ENCODE measurements around the gene KLHL29.

Gene KLHL29

GRCh38 chr2:23516520-23517256 is 131.7 kb downstream of the KLHL29 start:
- no peak for DNase-seq

- no peak for DNase-seq
These were observed 133.7 kb downstream of the KLHL29 start for GRCh38 chr2:23518481-23519333.

- DNase-seq, result no peak
These were observed 134.3 kb downstream of the KLHL29 start for GRCh38 chr2:23519334-23519651.

DNA sequence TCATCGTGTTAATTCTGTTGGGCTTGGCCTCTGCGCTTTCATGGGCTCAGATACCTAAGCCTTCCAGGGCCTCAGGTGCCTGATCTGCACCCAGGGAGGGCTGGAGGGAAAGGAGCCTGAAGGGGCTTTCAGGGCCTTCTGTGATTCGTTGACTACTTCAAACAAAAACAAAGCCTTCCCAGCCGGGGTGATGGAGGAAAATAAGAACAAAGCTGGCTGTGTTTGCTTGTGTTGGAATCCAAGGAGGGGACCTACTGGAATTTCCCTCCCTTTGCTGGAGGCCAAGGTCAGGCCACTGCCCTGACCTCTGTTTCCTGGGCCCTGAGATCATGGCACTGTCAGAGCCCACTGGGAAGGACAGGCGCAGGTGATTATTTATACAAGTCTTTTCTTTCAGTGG is 135.3 kb downstream of the KLHL29 start:
- no peak for DNase-seq

DNA sequence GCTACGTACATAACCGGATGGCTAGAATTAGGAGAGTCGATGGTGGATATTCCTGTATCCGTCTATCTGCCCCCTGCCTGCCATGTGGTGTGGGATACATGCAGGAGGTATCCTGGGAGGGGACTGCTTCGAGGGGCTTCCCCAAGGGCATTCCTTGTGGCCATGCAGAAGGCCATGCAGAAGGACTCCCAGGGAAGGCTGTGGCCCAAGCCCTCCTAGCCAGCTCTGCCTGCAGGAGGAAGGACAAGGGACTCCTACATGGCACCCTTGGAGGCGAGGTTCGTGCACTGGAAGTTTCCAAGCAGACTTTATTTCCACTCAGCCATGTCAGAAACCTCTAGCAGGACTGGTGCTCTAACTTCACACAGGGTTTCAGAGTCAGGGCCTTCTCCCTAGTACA is 136.1 kb downstream of the KLHL29 start:
- no peak for DNase-seq

- DNase-seq, result no peak
These were observed 137.9 kb downstream of the KLHL29 start for GRCh38 chr2:23522726-23523372.

DNA sequence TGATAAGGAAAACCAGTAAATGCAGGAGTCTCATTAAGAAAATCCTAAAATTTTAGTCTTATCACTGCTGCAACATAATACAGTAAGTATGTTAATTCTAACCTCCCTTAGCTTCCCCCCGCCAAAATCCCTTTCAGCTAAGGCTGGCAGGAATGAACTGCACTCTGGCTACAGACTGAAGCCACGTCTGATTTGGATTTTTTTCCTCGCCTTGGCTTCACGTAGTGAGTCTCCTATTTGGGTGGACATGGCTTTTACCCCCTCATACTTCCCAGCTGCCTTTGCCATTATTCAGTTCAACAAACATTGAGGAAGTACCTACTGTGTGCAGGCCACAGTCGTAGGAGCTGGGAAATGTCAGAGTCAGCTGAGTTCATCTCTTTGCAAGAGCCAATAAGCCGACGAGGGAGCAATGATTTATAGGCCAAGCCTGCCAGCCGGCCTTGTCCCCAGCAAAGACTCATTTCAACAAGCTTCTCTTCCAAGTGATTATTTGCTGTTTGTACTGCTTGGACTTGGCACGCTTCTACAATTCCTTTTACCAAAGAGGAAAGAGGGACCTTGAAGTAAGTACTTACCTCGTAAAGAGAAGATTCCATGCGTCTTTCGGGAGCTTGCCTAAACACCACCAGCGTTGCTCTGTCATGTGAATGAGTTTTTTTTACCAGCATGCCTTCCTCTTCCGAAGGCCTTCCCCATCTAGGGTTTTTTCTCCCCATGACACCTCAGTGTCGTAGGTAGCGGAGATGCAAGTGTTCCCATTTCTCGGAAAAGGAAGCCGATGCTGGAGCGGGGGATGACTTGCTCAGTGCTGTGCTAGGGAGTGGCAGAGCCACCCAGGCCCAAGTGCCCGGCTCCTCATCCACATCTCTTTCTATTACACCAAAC is 138.6 kb downstream of the KLHL29 start:
- DNase-seq, result peak; percentile 51

- peak; percentile 45 for DNase-seq
These were observed 139.3 kb downstream of the KLHL29 start for GRCh38 chr2:23524261-23524706.

DNA sequence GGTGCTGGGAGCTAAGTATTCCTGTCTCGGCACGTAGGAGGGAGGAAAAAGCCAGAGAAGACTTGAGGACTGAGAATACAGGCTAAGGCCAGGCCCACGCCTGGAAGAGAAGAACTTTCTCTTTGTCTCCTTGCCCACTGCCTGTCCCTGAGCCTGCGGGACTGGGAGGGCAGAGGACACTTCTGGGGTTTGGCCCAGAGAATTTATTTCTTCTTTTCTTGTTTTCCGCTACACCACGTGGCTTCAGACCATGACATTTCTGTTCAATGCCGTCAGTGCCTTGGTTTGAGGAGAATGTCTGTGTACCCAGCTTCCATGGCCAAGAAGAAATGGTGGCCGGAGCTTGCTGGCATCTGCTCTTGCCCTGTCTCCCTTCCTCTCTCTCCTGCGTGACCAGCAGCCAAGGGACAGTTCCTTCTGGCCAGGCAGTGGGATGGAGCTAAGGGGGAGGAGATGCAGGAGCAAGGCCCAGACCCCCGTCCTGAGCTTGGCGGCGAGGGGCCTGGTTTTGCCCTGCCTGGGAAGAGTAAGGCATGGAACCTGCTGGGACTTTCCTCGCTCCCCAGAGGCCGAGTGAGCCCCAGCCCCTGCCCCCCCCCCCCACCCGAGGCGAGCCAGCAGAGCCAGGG is 140.3 kb downstream of the KLHL29 start:
- DNase-seq, result no peak

DNA sequence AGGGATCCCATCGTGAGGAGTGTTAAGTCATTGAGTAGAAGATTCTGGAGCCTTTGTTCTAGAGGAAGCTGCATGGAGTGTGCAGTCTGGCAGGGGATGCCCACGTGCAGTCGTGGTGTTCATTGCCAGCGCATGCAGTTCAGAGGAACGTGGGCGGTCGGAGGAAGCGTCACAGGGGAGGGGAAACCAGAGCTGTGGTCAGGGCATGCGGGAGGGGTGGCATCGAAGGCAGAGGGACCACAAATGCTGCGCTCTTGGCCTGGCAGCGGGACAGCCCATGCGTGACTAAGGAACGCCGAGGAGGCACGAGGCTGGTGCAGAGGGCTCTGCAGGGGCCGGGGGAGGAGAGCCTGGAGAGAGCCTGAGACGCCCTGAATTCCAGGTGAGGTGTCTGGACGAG is 141.1 kb downstream of the KLHL29 start:
- DNase-seq, result no peak

DNA sequence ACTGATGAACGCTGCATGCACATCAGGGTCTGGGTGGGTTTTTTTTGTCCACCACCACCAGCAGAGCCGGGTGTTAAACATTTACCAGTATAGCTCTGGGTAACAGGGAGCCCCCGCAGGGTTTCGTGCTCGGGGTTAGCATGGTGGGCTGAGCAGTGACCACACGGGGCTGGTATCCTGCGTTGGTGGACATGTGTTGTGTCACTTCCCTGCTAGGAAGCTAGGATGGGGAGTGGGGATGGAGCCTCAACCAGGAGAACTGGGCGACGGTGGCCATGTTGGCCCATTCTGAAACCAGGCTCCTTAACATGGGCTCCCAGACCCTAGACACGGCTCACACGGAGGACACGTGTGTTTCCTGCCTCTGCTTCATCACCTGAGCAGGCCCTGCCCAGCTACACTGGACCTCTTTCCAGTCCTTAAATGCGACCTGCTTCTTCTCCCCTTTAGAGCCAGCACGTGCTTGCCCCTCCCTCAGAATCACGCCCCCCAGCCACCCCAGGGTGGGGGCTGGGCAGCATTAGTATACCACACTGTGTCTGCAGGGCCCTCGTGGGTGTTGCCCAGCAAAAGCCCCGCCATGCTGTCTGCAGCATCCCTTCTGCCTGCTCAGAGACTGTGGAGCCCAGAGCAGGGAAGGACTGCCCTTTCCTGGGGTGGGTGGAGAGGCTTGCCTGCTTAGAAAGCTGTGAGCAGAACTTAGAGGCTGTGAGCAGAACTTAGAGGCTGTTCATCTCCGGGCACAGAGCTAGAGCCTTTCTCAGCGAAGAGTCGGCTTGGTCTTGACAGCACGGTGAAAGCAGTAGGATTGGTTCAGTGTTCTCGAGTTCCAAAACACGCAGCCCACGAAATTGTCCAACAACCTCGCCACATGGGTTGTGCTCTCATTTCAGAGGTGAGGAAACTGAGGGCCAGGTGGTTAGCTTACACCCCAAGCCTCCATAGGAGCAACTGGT is 142.1 kb downstream of the KLHL29 start:
- no peak for DNase-seq

- no peak for DNase-seq
These were observed 143.2 kb downstream of the KLHL29 start for GRCh38 chr2:23528171-23528570.

DNA sequence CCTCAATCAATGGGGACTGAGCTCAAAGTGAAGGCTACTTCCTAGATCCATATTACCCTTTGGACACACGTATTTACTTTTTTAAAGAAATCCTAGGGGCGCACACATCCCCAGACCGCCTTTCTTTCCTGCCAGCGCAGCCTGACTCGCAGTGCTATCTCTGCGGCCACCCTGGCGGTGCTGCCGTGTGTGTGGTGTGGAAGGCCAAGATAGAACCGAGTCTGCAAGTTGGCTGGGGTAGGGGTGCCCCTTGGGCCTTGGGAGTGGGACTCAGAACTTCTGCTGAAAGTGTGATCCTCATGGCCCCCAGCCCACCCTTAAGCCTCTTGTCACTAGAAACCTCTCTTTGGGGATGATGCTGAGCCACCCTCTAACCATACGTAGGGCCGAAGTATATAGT is 143.7 kb downstream of the KLHL29 start:
- no peak for DNase-seq

DNA sequence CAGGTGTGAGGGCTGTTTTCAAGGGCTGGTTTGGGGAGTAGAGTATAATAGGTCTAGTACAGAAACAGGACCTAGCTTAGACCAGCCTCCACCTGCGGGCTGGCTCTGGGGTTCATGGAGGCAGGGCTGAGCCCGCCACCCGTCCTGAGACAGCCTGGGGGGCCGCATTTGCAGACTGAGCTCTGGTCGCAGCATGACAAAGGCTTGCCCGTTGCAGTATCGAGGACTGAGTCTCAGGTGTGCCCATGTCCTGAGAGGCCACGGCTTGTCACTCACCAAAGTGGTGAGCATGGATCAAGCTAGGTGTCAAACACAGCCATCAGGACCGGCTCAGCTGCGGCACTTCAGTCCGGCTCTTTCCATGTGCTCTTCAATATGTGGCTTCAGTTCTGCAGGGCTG is 144.7 kb downstream of the KLHL29 start:
- no peak for DNase-seq

- DNase-seq, result no peak
These were observed 145.4 kb downstream of the KLHL29 start for GRCh38 chr2:23530206-23530908.

DNA sequence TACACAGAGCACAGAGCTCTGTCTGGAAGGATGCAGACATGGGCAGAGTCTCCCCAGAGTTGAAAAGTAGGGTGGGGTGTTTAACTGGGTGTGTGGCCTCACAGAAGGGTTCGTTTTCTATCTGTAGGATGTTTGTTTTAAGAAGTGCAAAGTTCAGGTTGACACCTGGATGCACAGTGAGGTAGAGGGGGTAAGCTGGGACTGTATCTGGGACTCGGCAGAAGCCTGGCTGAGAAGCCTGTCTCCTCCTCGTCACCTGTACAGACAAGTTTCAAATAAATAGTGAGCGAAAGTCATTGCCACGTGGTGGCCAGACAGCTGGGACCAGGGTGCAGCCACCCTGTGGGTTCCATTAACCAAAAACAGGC is 145.9 kb downstream of the KLHL29 start:
- no peak for DNase-seq

DNA sequence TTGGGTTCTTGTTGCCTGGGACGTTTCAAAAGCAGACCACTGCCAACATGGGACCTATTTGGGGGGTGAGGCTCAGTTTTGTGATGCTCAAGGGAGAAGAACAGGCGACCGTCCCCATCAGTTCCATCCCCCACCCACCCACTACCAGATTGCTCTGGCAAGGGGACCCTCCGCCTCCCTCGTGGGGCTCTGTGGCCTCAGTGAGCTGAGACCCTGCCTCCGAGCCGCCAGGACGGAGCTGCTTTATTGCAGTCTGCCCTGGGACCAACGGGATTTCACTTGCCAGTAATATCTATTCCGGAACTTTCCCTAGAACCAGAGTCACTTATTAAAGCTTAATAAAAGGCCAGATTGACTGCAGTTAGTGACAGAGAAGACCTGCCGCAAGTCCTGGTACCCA is 146.3 kb downstream of the KLHL29 start:
- no peak for DNase-seq

DNA sequence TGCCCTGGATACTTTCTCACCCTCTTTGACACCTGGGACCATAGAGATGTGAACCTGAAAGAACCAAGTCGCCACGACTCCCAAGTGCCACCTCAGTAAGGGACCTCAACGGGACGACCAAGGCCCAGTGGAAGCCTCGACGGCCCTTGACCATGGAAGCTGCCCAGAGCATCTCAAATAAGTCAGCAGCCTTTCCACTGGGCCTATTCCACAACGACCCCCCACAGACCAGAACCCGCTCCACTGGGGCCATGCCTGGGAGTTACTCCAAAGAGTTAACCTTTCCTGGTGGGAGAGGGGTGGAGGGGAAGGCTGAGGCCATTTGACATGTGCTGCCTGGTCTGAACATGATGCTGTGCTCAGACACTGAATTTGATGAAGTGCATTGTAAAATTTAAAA is 146.9 kb downstream of the KLHL29 start:
- DNase-seq, result no peak

DNA sequence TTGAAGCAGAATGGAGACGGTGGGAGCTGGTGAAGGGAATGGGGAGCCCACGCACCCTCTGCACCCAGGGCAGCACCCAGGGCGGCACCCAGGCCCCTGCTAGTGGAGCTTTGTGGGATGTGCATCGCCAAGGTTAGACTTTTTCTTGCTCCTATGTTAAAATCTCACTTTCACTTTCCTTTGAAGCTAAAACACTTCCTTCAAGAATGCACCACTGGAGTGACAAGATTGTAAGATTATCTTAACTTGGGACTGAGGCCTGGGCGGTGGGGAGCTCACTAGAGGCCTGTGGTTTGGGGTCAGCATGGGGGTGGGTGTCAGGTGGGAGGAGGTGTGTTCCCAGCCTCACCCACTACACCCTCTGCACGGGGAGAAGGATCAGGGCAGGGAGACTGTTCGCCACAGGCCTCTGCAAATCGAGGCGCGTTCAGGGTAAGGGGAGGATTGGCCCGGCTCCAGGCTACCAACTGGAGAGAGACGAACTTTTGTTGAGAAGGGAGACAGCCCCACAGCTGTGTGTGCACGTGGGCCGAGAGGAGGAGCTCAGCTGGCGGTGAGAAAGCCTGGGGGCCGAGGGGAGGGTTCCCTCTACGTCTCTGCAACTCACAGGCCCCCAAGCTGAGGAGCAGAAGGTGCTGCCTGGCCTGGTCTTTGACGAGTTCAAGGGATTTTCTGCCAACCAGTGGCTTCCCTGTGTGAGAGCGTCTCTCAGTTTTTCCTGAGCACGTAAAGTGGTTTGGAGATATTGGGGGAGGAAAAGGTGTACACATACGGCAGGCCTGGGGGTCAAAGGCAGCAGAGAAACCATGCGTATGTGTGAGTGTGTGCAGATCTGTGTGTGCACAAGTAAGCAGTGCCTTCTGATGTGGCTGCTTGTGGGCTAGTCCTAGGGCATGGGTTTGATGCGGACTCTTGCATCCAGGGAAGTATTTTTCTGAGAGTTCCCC is 147.7 kb downstream of the KLHL29 start:
- DNase-seq, result no peak
